HG03103 (cell line): ENCODE measurements around the gene TMEM200A.

Experiments
- ATAC-seq: cut with Tn5 transposase; IDR thresholded peaks from one replicate; pipeline ENCODE4 v1.9.1; 2021; ENCODE audit warnings: low read depth; ENCODE audit not compliant: unreplicated experiment

Gene TMEM200A

GRCh38 chr6:130482645-130483390 lies 117.0 kb downstream of the TMEM200A start:
- no peak for ATAC-seq

GRCh38 chr6:130485870-130486269 lies 120.1 kb downstream of the TMEM200A start:
- ATAC-seq, result no peak

- no peak for ATAC-seq
These were observed 120.6 kb downstream of the TMEM200A start for GRCh38 chr6:130486417-130486816.

- ATAC-seq, result no peak
These were observed 123.7 kb downstream of the TMEM200A start for GRCh38 chr6:130489514-130489913.
